WTC11 (cell line): ENCODE results near the gene RPL23. TPM values are rescaled to one million over a fixed set of nuclear protein-coding genes. Genes with fewer than 3 reads are reported as not detected.
A peak's percentile ranks its signal among the peaks of the same experiment; 100 is the strongest.

Source experiments
- ATAC-seq: fragments of 200-7000 bp; cut with Tn5 transposase; 2 replicates; pipeline ENCODE4 v1.10.0; 2021; ENCODE audit warnings: mild to moderate bottlenecking, moderate library complexity
- CTCF ChIA-PET: fragments of 300-600 bp; sonication (Branson Sonifier 250); formaldehyde crosslinking; loops from one replicate; lab custom pipeline; 2021; ENCODE audit warnings: antibody characterized with exemption; lab: Charles Lee
- POLR2A ChIA-PET: fragments of 350-600 bp; sonication (Branson Sonifier 250); formaldehyde crosslinking; loops from one replicate; lab custom pipeline; 2021; ENCODE audit warnings: antibody characterized with exemption; lab: Charles Lee
- DNase-seq: peaks from one replicate; pipeline ENCODE4 v3.0.0; 2021; ENCODE audit warnings: low spot score
- H3K27ac Mint-ChIP-seq: 2 replicates; pipeline ENCODE4 v1.8.0; 2021; ENCODE audit warnings: mixed read lengths
- H3K27me3 Mint-ChIP-seq: 2 replicates; pipeline ENCODE4 v1.8.0; 2021; ENCODE audit warnings: low read depth, mild to moderate bottlenecking, moderate library complexity, mixed read lengths
- H3K36me3 Mint-ChIP-seq: 2 replicates; pipeline ENCODE4 v1.8.0; 2021; ENCODE audit warnings: mixed read lengths
- H3K4me1 Mint-ChIP-seq: 2 replicates; pipeline ENCODE4 v1.8.0; 2022; ENCODE audit warnings: mixed read lengths
- H3K4me3 Mint-ChIP-seq: 2 replicates; pipeline ENCODE4 v1.8.0; 2021; ENCODE audit warnings: mild to moderate bottlenecking, moderate library complexity, mixed read lengths
- H3K9me3 Mint-ChIP-seq: 2 replicates; pipeline ENCODE4 v1.8.0; 2021; ENCODE audit warnings: mixed read lengths
- CBFB ChIP-seq: sonication (generic); formaldehyde crosslinking; IDR thresholded peaks from 2 replicates; pipeline ENCODE4 v1.8.1; 2022; ENCODE audit warnings: mild to moderate bottlenecking, low read depth, missing genetic modification reagents
- JAZF1 ChIP-seq: fragments of 250-450 bp; sonication (Bioruptor Pico); IDR thresholded peaks from 2 replicates; pipeline ENCODE4 v1.9.0; 2021; ENCODE audit warnings: moderate library complexity, mild to moderate bottlenecking, inconsistent platforms
- JUN ChIP-seq: sonication (generic); formaldehyde crosslinking; IDR thresholded peaks from 2 replicates; pipeline ENCODE4 v1.8.0; 2023; ENCODE audit warnings: mild to moderate bottlenecking, missing genetic modification reagents
- MYBL2 ChIP-seq: sonication (generic); formaldehyde crosslinking; IDR thresholded peaks from 2 replicates; pipeline ENCODE4 v1.8.1; 2023; ENCODE audit warnings: mild to moderate bottlenecking, moderate library complexity, missing genetic modification reagents
- NFYB ChIP-seq: sonication (generic); formaldehyde crosslinking; conservative IDR thresholded peaks from 2 replicates; pipeline ENCODE4 v1.8.0; 2022; ENCODE audit warnings: low read depth, missing genetic modification reagents
- SMAD3 ChIP-seq: sonication (generic); formaldehyde crosslinking; IDR thresholded peaks from 2 replicates; pipeline ENCODE4 v1.8.0; 2022; ENCODE audit warnings: missing genetic modification reagents, mild to moderate bottlenecking, borderline replicate concordance
- TCF7 ChIP-seq: sonication (generic); formaldehyde crosslinking; IDR thresholded peaks from 2 replicates; pipeline ENCODE4 v1.8.0; 2022; ENCODE audit warnings: mild to moderate bottlenecking, low read depth, missing genetic modification reagents, moderate library complexity
- TEAD1 ChIP-seq: sonication (generic); formaldehyde crosslinking; IDR thresholded peaks from 2 replicates; pipeline ENCODE4 v1.8.0; 2022; ENCODE audit warnings: mild to moderate bottlenecking, missing genetic modification reagents
- ZBTB21 ChIP-seq: sonication (generic); formaldehyde crosslinking; IDR thresholded peaks from 2 replicates; pipeline ENCODE4 v1.8.1; 2023; ENCODE audit warnings: mild to moderate bottlenecking, missing genetic modification reagents, borderline replicate concordance
- ZNF121 ChIP-seq: sonication (generic); formaldehyde crosslinking; IDR thresholded peaks from 2 replicates; pipeline ENCODE4 v1.8.0; 2023; ENCODE audit warnings: missing genetic modification reagents
- ZNF317 ChIP-seq: sonication (generic); formaldehyde crosslinking; IDR thresholded peaks from 2 replicates; pipeline ENCODE4 v1.8.1; 2023; ENCODE audit warnings: low read depth, mild to moderate bottlenecking, moderate library complexity, missing genetic modification reagents, borderline replicate concordance
- total RNA-seq: library from RNA; stranded (reverse); gene quantifications from 3 replicates; pipeline ENCODE4 v1.2.3, GENCODE V29; 2021
- TF ChIP-seq, protein P1 (sequence below): sonication (generic); formaldehyde crosslinking; IDR thresholded peaks from 2 replicates; pipeline ENCODE4 v1.8.0; 2022; ENCODE audit warnings: mild to moderate bottlenecking, missing genetic modification reagents
- TF ChIP-seq, protein P2 (sequence below): sonication (generic); formaldehyde crosslinking; IDR thresholded peaks from 2 replicates; pipeline ENCODE4 v1.8.1; 2023; ENCODE audit warnings: mild to moderate bottlenecking, moderate library complexity, missing genetic modification reagents
- TF ChIP-seq, protein P3 (sequence below): sonication (generic); formaldehyde crosslinking; IDR thresholded peaks from 2 replicates; pipeline ENCODE4 v1.8.0; 2022; ENCODE audit warnings: missing genetic modification reagents
- TF ChIP-seq, protein P4 (sequence below): sonication (generic); formaldehyde crosslinking; IDR thresholded peaks from 2 replicates; pipeline ENCODE4 v1.8.1; 2023; ENCODE audit warnings: mild to moderate bottlenecking, missing genetic modification reagents
- TF ChIP-seq, protein P5 (sequence below): sonication (generic); formaldehyde crosslinking; IDR thresholded peaks from 2 replicates; pipeline ENCODE4 v1.8.1; 2022; ENCODE audit warnings: mild to moderate bottlenecking, moderate library complexity, missing genetic modification reagents
- TF ChIP-seq, protein P6 (sequence below): fragments of 250-450 bp; sonication (Bioruptor Pico); IDR thresholded peaks from 2 replicates; pipeline ENCODE4 v1.9.0; 2021; ENCODE audit warnings: mild to moderate bottlenecking, borderline replicate concordance
- TF ChIP-seq, protein P7 (sequence below): sonication (generic); formaldehyde crosslinking; IDR thresholded peaks from 2 replicates; pipeline ENCODE4 v1.8.0; 2022; ENCODE audit warnings: mild to moderate bottlenecking, missing genetic modification reagents

The RPL23 gene
- total RNA-seq, 1 experiment from 2014 or later, result 1,832 TPM

DNA sequence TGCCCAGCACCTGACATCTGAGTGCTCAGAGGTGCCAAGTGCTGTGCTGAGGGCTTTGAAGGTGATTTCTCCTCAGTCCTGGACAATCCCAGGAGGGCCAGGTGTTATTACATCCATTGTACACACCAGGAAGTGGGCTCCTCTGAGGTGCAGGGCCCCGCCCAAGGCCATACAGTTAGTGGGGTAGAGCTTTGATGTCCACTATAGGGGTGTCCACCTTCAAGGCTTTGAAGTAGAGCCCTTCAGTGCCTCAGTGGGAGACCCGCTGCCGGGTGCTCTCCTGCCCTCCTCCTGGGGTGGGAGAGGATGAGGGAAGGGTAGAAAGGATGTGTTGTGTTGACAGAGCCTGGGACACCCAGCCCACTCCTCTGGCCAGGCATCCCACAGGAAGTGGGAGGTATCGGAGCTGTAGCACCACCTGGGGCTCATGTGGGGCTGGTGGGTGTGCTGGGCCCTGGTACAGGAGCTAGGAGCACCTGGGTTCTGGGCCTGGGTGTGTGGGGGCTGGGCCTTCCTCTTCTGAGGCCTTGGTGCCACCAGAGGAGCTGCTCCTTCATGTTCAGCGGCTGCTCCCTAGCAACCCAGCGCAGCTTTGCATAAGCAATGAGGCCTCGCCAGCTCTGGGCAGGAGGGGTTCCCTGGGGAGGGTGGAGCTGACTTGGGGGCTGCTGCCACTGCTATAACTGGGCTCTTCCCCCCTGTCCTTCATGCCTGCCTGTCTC lies 23.8 kb upstream of the RPL23 start:
- ATAC-seq (peak; percentile 29), DNase-seq (peak; percentile 42)
- TF ChIP-seq, protein P1, sequence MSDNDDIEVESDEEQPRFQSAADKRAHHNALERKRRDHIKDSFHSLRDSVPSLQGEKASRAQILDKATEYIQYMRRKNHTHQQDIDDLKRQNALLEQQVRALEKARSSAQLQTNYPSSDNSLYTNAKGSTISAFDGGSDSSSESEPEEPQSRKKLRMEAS (CRISPR knock-in tag), result 0 out of 2 replicates have a peak, but pooled peaks have one; percentile 13
- TF ChIP-seq, protein P2, sequence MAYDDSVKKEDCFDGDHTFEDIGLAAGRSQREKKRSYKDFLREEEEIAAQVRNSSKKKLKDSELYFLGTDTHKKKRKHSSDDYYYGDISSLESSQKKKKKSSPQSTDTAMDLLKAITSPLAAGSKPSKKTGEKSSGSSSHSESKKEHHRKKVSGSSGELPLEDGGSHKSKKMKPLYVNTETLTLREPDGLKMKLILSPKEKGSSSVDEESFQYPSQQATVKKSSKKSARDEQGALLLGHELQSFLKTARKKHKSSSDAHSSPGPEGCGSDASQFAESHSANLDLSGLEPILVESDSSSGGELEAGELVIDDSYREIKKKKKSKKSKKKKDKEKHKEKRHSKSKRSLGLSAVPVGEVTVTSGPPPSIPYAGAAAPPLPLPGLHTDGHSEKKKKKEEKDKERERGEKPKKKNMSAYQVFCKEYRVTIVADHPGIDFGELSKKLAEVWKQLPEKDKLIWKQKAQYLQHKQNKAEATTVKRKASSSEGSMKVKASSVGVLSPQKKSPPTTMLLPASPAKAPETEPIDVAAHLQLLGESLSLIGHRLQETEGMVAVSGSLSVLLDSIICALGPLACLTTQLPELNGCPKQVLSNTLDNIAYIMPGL (CRISPR knock-in tag), result no peak
- no peak for TF ChIP-seq JUN (CRISPR knock-in tag)
- Mint-ChIP-seq H3K36me3 (peaks cover 11% of the 10 kb centered on the region), H3K27me3 (no peaks in the 10 kb centered on the region), H3K9me3 (no peaks in the 10 kb centered on the region), H3K27ac (peak overlapping the region; percentile 87; the same call in 1 of the 2 replicates), H3K4me3 (no peak overlapping the region), H3K4me1 (peaks cover 95% of the 10 kb centered on the region)
- ChIA-PET CTCF (interaction anchor here (1.0 to 1.6 kb wide), 5 partner anchors 9 to 47 kb away, joined by 3 to 6 read pairs (median 3); no protein-coding TSS in a partner anchor), POLR2A (interaction anchor here (0.7 to 1.2 kb wide), 2 partner anchors 8 to 23 kb away, joined by 3 to 8 read pairs; no protein-coding TSS in a partner anchor)

DNA sequence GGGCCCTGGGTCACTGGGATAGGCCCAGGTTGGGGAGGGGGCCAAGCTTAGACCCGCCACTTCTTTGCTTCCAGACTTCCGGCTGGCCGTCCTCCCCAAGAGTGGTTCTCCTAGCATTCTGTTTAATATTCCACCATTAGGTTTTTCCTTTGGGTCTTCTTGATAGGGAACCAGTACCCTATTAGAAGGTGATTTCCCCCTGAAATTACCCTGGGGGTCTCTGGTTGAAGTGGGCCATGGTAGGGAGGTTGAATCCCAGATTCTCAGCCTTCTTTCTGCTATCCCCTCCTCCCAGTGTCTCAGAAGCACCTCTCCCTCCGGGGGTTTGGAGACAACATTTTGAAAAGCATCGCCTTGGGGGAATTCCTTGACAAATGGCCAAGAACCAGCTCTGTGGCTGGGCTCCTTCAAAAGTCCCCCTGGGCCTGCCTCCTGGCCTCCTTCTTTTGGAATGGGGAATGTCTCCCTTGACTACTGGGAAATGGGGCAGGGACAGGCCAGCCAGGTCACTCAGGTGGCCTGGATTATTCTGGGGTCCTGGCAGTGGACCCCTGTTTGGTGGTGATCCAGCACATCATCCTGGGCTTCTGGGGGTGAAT lies 22.1 kb upstream of the RPL23 start:
- H3K4me1 Mint-ChIP-seq, result peaks cover 90% of the 10 kb centered on the region
- H3K4me3 Mint-ChIP-seq, result no peak overlapping the region
- 0 out of 2 replicates have a peak, but pooled peaks cover 2% of the 10 kb centered on the region for H3K36me3 Mint-ChIP-seq
- no peak for ATAC-seq
- POLR2A ChIA-PET, result interaction anchor here (0.7 kb wide), 1 partner anchor 19 kb away, joined by 4 read pairs; no protein-coding TSS in a partner anchor
- H3K9me3 Mint-ChIP-seq, result no peaks in the 10 kb centered on the region
- H3K27ac Mint-ChIP-seq, result peak overlapping the region; percentile 36
- no peaks in the 10 kb centered on the region for H3K27me3 Mint-ChIP-seq
- CTCF ChIA-PET, result interaction anchor here (1.6 kb wide), 1 partner anchor 8 kb away, joined by 3 read pairs; no protein-coding TSS in a partner anchor
- DNase-seq, result no peak
- no peak for TF ChIP-seq TEAD1 (CRISPR knock-in tag)
- no peak for TF ChIP-seq TCF7 (CRISPR knock-in tag)
- no peak for TF ChIP-seq ZBTB21 (CRISPR knock-in tag)
- TF ChIP-seq, protein P3, sequence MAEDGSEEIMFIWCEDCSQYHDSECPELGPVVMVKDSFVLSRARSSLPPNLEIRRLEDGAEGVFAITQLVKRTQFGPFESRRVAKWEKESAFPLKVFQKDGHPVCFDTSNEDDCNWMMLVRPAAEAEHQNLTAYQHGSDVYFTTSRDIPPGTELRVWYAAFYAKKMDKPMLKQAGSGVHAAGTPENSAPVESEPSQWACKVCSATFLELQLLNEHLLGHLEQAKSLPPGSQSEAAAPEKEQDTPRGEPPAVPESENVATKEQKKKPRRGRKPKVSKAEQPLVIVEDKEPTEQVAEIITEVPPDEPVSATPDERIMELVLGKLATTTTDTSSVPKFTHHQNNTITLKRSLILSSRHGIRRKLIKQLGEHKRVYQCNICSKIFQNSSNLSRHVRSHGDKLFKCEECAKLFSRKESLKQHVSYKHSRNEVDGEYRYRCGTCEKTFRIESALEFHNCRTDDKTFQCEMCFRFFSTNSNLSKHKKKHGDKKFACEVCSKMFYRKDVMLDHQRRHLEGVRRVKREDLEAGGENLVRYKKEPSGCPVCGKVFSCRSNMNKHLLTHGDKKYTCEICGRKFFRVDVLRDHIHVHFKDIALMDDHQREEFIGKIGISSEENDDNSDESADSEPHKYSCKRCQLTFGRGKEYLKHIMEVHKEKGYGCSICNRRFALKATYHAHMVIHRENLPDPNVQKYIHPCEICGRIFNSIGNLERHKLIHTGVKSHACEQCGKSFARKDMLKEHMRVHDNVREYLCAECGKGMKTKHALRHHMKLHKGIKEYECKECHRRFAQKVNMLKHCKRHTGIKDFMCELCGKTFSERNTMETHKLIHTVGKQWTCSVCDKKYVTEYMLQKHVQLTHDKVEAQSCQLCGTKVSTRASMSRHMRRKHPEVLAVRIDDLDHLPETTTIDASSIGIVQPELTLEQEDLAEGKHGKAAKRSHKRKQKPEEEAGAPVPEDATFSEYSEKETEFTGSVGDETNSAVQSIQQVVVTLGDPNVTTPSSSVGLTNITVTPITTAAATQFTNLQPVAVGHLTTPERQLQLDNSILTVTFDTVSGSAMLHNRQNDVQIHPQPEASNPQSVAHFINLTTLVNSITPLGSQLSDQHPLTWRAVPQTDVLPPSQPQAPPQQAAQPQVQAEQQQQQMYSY (CRISPR knock-in tag), result no peak
- TF ChIP-seq JAZF1 (CRISPR knock-in tag), result no peak
- TF ChIP-seq MYBL2 (CRISPR knock-in tag), result no peak
- TF ChIP-seq, protein P4, sequence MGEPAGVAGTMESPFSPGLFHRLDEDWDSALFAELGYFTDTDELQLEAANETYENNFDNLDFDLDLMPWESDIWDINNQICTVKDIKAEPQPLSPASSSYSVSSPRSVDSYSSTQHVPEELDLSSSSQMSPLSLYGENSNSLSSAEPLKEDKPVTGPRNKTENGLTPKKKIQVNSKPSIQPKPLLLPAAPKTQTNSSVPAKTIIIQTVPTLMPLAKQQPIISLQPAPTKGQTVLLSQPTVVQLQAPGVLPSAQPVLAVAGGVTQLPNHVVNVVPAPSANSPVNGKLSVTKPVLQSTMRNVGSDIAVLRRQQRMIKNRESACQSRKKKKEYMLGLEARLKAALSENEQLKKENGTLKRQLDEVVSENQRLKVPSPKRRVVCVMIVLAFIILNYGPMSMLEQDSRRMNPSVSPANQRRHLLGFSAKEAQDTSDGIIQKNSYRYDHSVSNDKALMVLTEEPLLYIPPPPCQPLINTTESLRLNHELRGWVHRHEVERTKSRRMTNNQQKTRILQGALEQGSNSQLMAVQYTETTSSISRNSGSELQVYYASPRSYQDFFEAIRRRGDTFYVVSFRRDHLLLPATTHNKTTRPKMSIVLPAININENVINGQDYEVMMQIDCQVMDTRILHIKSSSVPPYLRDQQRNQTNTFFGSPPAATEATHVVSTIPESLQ, result no peak
- no peak for TF ChIP-seq ZNF317 (CRISPR knock-in tag)
- TF ChIP-seq, protein P5, sequence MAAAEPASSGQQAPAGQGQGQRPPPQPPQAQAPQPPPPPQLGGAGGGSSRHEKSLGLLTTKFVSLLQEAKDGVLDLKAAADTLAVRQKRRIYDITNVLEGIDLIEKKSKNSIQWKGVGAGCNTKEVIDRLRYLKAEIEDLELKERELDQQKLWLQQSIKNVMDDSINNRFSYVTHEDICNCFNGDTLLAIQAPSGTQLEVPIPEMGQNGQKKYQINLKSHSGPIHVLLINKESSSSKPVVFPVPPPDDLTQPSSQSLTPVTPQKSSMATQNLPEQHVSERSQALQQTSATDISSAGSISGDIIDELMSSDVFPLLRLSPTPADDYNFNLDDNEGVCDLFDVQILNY (CRISPR knock-in tag), result no peak
- no peak for TF ChIP-seq ZNF121
- TF ChIP-seq SMAD3 (CRISPR knock-in tag), result no peak
- TF ChIP-seq, protein P6, sequence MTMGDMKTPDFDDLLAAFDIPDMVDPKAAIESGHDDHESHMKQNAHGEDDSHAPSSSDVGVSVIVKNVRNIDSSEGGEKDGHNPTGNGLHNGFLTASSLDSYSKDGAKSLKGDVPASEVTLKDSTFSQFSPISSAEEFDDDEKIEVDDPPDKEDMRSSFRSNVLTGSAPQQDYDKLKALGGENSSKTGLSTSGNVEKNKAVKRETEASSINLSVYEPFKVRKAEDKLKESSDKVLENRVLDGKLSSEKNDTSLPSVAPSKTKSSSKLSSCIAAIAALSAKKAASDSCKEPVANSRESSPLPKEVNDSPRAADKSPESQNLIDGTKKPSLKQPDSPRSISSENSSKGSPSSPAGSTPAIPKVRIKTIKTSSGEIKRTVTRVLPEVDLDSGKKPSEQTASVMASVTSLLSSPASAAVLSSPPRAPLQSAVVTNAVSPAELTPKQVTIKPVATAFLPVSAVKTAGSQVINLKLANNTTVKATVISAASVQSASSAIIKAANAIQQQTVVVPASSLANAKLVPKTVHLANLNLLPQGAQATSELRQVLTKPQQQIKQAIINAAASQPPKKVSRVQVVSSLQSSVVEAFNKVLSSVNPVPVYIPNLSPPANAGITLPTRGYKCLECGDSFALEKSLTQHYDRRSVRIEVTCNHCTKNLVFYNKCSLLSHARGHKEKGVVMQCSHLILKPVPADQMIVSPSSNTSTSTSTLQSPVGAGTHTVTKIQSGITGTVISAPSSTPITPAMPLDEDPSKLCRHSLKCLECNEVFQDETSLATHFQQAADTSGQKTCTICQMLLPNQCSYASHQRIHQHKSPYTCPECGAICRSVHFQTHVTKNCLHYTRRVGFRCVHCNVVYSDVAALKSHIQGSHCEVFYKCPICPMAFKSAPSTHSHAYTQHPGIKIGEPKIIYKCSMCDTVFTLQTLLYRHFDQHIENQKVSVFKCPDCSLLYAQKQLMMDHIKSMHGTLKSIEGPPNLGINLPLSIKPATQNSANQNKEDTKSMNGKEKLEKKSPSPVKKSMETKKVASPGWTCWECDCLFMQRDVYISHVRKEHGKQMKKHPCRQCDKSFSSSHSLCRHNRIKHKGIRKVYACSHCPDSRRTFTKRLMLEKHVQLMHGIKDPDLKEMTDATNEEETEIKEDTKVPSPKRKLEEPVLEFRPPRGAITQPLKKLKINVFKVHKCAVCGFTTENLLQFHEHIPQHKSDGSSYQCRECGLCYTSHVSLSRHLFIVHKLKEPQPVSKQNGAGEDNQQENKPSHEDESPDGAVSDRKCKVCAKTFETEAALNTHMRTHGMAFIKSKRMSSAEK (CRISPR knock-in tag), result no peak
- TF ChIP-seq, protein P7, sequence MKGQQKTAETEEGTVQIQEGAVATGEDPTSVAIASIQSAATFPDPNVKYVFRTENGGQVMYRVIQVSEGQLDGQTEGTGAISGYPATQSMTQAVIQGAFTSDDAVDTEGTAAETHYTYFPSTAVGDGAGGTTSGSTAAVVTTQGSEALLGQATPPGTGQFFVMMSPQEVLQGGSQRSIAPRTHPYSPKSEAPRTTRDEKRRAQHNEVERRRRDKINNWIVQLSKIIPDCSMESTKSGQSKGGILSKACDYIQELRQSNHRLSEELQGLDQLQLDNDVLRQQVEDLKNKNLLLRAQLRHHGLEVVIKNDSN (CRISPR knock-in tag), result no peak
- no peak for TF ChIP-seq CBFB (CRISPR knock-in tag)
- no peak for TF ChIP-seq NFYB (CRISPR knock-in tag)
